Fibroblast of pulmonary artery (primary cell): ENCODE measurements around the gene ITGA11.

Experiments
- DNase-seq: peaks from one replicate; pipeline ENCODE4 v3.0.0-alpha.2; 2010; ENCODE audit warnings: low read depth
- H3K4me3 ChIP-seq: replicated peaks from 2 replicates; pipeline ENCODE4 v1.5.1; 2011; ENCODE audit warnings: low read depth, mild to moderate bottlenecking, control low read depth, low read length, moderate library complexity
- CTCF ChIP-seq: IDR thresholded peaks from 2 replicates; pipeline ENCODE4 v1.5.1; 2011; ENCODE audit warnings: mild to moderate bottlenecking, control low read depth, low read length, inconsistent platforms; ENCODE audit errors: missing control alignments

Gene ITGA11

GRCh38 chr15:68378595-68378994, 53.4 kb downstream of the ITGA11 start:
- TF ChIP-seq CTCF = no peak
- no peak overlapping the region for H3K4me3 ChIP-seq
- DNase-seq = no peak

- no peak for TF ChIP-seq CTCF
- H3K4me3 ChIP-seq = no peak overlapping the region
- DNase-seq = no peak
Observed at GRCh38 chr15:68377766-68378165, 54.2 kb downstream of the ITGA11 start.

- DNase-seq = no peak
- no peak overlapping the region for H3K4me3 ChIP-seq
- no peak for TF ChIP-seq CTCF
Observed at GRCh38 chr15:68376447-68377060, 55.4 kb downstream of the ITGA11 start.

GRCh38 chr15:68375716-68376220, 56.2 kb downstream of the ITGA11 start:
- DNase-seq = no peak
- no peak for TF ChIP-seq CTCF
- no peak overlapping the region for H3K4me3 ChIP-seq

GRCh38 chr15:68375191-68375631, 56.8 kb downstream of the ITGA11 start:
- TF ChIP-seq CTCF = no peak

DNA sequence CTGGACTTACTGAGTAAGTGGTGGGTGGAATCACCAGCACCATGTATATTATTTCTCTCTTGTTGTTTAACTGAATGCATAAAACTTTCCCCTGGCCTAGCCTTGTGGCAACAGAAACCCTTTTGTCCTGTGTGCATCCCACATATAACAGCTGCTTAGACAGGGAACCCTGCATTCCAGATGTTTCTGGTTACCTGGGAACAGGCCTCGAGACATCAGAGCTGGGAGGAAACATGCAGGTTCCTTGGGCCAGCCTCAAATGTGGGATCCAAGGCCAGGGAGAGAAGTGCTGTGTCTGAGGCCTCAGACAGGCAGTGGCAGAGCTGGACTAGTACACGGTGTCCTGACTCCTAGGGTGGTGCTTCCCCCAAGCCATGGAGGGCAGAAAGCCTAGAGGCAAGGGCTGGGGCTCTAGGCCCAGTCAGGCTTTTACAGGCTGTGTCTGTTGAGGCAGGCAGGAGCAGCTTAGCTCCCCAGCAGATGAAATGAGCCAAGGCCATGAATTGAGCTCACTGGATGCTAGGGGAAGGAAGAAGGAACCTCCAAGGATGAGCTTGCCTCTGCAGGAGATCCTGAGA, 57.7 kb downstream of the ITGA11 start:
- no peak for TF ChIP-seq CTCF
- H3K4me3 ChIP-seq = no peak overlapping the region
- no peak for DNase-seq

More at GRCh38 chr15:68375191-68375631, 56.8 kb downstream of the ITGA11 start:
- no peak for DNase-seq
- no peak overlapping the region for H3K4me3 ChIP-seq

- no peak overlapping the region for H3K4me3 ChIP-seq
- TF ChIP-seq CTCF = no peak
- no peak for DNase-seq
Observed at GRCh38 chr15:68373028-68373427, 58.9 kb downstream of the ITGA11 start.
